ENCODE data around the gene RNPEPL1.

DNA sequence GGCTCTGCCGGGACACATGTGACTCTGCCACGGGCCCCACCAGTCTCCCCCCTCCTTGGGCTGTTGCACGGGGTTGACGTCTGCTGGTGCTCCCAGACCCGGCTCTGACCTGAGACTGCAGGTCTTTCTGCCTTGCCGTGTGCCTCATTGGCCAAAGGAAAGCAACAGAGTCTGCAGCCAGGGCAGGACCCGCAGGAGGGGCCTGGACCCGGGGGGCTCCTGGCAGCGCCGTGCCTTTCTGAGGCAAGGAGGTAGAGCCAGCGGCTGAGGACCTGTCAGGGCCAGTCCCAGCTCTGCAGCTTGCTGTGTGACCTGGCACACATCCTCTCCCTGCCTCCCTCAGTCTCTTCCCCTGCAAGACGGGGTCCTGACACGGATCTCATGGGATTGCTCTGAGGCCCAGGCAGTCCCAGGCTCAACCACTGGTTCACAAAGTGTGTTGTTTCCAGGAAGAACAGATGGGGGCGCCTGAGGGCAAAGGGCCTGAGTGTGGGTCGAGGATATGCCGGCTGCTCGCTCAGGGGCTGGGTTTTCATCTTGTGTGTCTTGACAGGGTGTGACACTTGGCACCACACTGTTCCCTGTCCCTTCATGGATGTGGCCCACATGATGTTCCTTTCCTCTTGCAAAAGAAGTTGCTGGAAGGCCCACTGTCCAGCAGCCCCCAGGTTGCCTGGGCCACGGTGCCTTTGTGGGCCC is 27.2 kb downstream of the RNPEPL1 start:
- no peak for TF ChIP-seq EP300 (IDR thresholded peaks at IDR 0.05)
- TF ChIP-seq, protein P1, sequence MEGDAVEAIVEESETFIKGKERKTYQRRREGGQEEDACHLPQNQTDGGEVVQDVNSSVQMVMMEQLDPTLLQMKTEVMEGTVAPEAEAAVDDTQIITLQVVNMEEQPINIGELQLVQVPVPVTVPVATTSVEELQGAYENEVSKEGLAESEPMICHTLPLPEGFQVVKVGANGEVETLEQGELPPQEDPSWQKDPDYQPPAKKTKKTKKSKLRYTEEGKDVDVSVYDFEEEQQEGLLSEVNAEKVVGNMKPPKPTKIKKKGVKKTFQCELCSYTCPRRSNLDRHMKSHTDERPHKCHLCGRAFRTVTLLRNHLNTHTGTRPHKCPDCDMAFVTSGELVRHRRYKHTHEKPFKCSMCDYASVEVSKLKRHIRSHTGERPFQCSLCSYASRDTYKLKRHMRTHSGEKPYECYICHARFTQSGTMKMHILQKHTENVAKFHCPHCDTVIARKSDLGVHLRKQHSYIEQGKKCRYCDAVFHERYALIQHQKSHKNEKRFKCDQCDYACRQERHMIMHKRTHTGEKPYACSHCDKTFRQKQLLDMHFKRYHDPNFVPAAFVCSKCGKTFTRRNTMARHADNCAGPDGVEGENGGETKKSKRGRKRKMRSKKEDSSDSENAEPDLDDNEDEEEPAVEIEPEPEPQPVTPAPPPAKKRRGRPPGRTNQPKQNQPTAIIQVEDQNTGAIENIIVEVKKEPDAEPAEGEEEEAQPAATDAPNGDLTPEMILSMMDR (IDR thresholded peaks at IDR 0.05), result no peak
- no peak for TF ChIP-seq SREBF2 (IDR thresholded peaks at IDR 0.05)
- TF ChIP-seq JUN (IDR thresholded peaks at IDR 0.05), result no peak
- no peak for TF ChIP-seq POLR2A (IDR thresholded peaks at IDR 0.05; ENCODE audit: low read length)
- no peak for TF ChIP-seq HDAC2 (IDR thresholded peaks at IDR 0.05)
- TF ChIP-seq SMC3 (IDR thresholded peaks at IDR 0.05), result no peak
- no peak for TF ChIP-seq MAX (IDR thresholded peaks at IDR 0.05)
- TF ChIP-seq EHMT2 (IDR thresholded peaks at IDR 0.05; ENCODE audit: low read depth), result no peak
- no peak for TF ChIP-seq MAFK (IDR thresholded peaks at IDR 0.05; ENCODE audit: partially characterized antibody)
- TF ChIP-seq E2F6 (IDR thresholded peaks at IDR 0.05; ENCODE audit: borderline replicate concordance, low read depth), result no peak
- TF ChIP-seq, protein P2, sequence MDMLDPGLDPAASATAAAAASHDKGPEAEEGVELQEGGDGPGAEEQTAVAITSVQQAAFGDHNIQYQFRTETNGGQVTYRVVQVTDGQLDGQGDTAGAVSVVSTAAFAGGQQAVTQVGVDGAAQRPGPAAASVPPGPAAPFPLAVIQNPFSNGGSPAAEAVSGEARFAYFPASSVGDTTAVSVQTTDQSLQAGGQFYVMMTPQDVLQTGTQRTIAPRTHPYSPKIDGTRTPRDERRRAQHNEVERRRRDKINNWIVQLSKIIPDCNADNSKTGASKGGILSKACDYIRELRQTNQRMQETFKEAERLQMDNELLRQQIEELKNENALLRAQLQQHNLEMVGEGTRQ (IDR thresholded peaks at IDR 0.05), result no peak
- TF ChIP-seq NFE2L2 (conservative IDR thresholded peaks at IDR 0.05; ENCODE audit: low read length), result no peak
- TF ChIP-seq, protein P3, sequence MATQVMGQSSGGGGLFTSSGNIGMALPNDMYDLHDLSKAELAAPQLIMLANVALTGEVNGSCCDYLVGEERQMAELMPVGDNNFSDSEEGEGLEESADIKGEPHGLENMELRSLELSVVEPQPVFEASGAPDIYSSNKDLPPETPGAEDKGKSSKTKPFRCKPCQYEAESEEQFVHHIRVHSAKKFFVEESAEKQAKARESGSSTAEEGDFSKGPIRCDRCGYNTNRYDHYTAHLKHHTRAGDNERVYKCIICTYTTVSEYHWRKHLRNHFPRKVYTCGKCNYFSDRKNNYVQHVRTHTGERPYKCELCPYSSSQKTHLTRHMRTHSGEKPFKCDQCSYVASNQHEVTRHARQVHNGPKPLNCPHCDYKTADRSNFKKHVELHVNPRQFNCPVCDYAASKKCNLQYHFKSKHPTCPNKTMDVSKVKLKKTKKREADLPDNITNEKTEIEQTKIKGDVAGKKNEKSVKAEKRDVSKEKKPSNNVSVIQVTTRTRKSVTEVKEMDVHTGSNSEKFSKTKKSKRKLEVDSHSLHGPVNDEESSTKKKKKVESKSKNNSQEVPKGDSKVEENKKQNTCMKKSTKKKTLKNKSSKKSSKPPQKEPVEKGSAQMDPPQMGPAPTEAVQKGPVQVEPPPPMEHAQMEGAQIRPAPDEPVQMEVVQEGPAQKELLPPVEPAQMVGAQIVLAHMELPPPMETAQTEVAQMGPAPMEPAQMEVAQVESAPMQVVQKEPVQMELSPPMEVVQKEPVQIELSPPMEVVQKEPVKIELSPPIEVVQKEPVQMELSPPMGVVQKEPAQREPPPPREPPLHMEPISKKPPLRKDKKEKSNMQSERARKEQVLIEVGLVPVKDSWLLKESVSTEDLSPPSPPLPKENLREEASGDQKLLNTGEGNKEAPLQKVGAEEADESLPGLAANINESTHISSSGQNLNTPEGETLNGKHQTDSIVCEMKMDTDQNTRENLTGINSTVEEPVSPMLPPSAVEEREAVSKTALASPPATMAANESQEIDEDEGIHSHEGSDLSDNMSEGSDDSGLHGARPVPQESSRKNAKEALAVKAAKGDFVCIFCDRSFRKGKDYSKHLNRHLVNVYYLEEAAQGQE (IDR thresholded peaks at IDR 0.05), result no peak

All from A549 (cell line).